Measurements from ENCODE around the gene MS4A4E. TPM values are rescaled to one million over a fixed set of nuclear protein-coding genes. Genes with fewer than 3 reads are reported as not detected.
"Not testable (repeated sequence)": the region's sequence is repeated elsewhere in the genome, so short reads cannot be mapped to it uniquely, and the experiment has no call there.

Gene MS4A4E
- total RNA-seq, 6 experiments from 2014 or later = not detected

GRCh38 chr11:60159868-60160267 is 83.1 kb downstream of the MS4A4E start:
- H3K4me1 Mint-ChIP-seq (ENCODE audit: low read depth) = no peaks in the 10 kb centered on the region

GRCh38 chr11:60159284-60159683 is 83.7 kb downstream of the MS4A4E start:
- no peaks in the 10 kb centered on the region for H3K4me1 Mint-ChIP-seq (ENCODE audit: low read depth)
- H3K4me3 Mint-ChIP-seq = no peak overlapping the region

More at GRCh38 chr11:60159868-60160267, 83.1 kb downstream of the MS4A4E start:
- H3K36me3 Mint-ChIP-seq (ENCODE audit: low read depth) = no peaks in the 10 kb centered on the region
- TF ChIP-seq CTCF (IDR thresholded peaks at IDR 0.05) = no peak
- DNase-seq = no peak
- no peak overlapping the region for H3K4me3 Mint-ChIP-seq
- no peak overlapping the region for H3K27ac Mint-ChIP-seq
- peaks cover 14% of the 10 kb centered on the region for H3K9me3 Mint-ChIP-seq
- H3K27me3 Mint-ChIP-seq (ENCODE audit: insufficient read depth) = no peaks in the 10 kb centered on the region

GRCh38 chr11:60158636-60159035 is 84.3 kb downstream of the MS4A4E start:
- Mint-ChIP-seq H3K27me3 (ENCODE audit: insufficient read depth) (no peaks in the 10 kb centered on the region), H3K4me3 (no peak overlapping the region), H3K36me3 (ENCODE audit: low read depth) (no peaks in the 10 kb centered on the region), H3K4me1 (ENCODE audit: low read depth) (no peaks in the 10 kb centered on the region), H3K27ac (no peak overlapping the region), H3K9me3 (peaks cover 9% of the 10 kb centered on the region)
- no peak for DNase-seq
- no peak for TF ChIP-seq CTCF (IDR thresholded peaks at IDR 0.05)

More at GRCh38 chr11:60159284-60159683, 83.7 kb downstream of the MS4A4E start:
- no peak overlapping the region for H3K27ac Mint-ChIP-seq
- no peak for TF ChIP-seq CTCF (IDR thresholded peaks at IDR 0.05)
- no peak for DNase-seq
- H3K27me3 Mint-ChIP-seq (ENCODE audit: insufficient read depth) = no peaks in the 10 kb centered on the region
- no peaks in the 10 kb centered on the region for H3K36me3 Mint-ChIP-seq (ENCODE audit: low read depth)
- peaks cover 11% of the 10 kb centered on the region for H3K9me3 Mint-ChIP-seq

GRCh38 chr11:60155931-60156330 is 87.0 kb downstream of the MS4A4E start:
- Mint-ChIP-seq H3K27me3 (ENCODE audit: insufficient read depth) (no peaks in the 10 kb centered on the region), H3K4me1 (ENCODE audit: low read depth) (no peaks in the 10 kb centered on the region), H3K9me3 (peaks cover 8% of the 10 kb centered on the region), H3K27ac (no peak overlapping the region), H3K36me3 (ENCODE audit: low read depth) (no peaks in the 10 kb centered on the region), H3K4me3 (no peak overlapping the region)
- DNase-seq = no peak
- no peak for TF ChIP-seq CTCF (IDR thresholded peaks at IDR 0.05)

GRCh38 chr11:60152727-60153126 is 90.2 kb downstream of the MS4A4E start:
- not testable (repeated sequence) for H3K27me3 Mint-ChIP-seq (ENCODE audit: insufficient read depth)

GRCh38 chr11:60150279-60150678 is 92.7 kb downstream of the MS4A4E start:
- H3K27ac Mint-ChIP-seq = no peak overlapping the region
- no peak for DNase-seq
- no peaks in the 10 kb centered on the region for H3K27me3 Mint-ChIP-seq (ENCODE audit: insufficient read depth)
- peaks cover 19% of the 10 kb centered on the region for H3K9me3 Mint-ChIP-seq
- H3K4me3 Mint-ChIP-seq = no peak overlapping the region
- TF ChIP-seq CTCF (IDR thresholded peaks at IDR 0.05) = no peak
- H3K4me1 Mint-ChIP-seq (ENCODE audit: low read depth) = no peaks in the 10 kb centered on the region
- H3K36me3 Mint-ChIP-seq (ENCODE audit: low read depth) = no peaks in the 10 kb centered on the region

More at GRCh38 chr11:60152727-60153126, 90.2 kb downstream of the MS4A4E start:
- H3K27ac Mint-ChIP-seq; H3K36me3 Mint-ChIP-seq (ENCODE audit: low read depth); H3K4me3 Mint-ChIP-seq; H3K9me3 Mint-ChIP-seq; DNase-seq; H3K4me1 Mint-ChIP-seq (ENCODE audit: low read depth): not testable (repeated sequence)

Small RNA genes within 50 kb of the gene (microRNA-seq; reads per million reads assigned to microRNA genes)
- gene MIR6503 = not detected

Other genes starting within 250 kb of the MS4A4E start
- gene OOSP4B, start 226.0 kb downstream of the MS4A4E start, total RNA-seq (2021; fragmentation: NEBNext Ultra II Directional; extraction: Animal tissue kit (Norgen Biotek cat#: 25700)) = not detected
- gene OOSP2, start 202.7 kb downstream of the MS4A4E start, total RNA-seq (2021; fragmentation: NEBNext Ultra II Directional; extraction: Animal tissue kit (Norgen Biotek cat#: 25700)) = not detected
- gene MS4A3, start 186.5 kb downstream of the MS4A4E start, total RNA-seq (2021; fragmentation: NEBNext Ultra II Directional; extraction: Animal tissue kit (Norgen Biotek cat#: 25700)) = not detected
- gene MS4A2, start 154.5 kb downstream of the MS4A4E start, total RNA-seq (2021; fragmentation: NEBNext Ultra II Directional; extraction: Animal tissue kit (Norgen Biotek cat#: 25700)) = not detected
- gene MS4A6A, start 60.1 kb downstream of the MS4A4E start, total RNA-seq (2021; fragmentation: NEBNext Ultra II Directional; extraction: Animal tissue kit (Norgen Biotek cat#: 25700)) = not detected
- not detected for gene MS4A4A, start 37.5 kb upstream of the MS4A4E start, total RNA-seq (2021; fragmentation: NEBNext Ultra II Directional; extraction: Animal tissue kit (Norgen Biotek cat#: 25700))
- gene MS4A6E, start 84.1 kb upstream of the MS4A4E start, total RNA-seq (2021; fragmentation: NEBNext Ultra II Directional; extraction: Animal tissue kit (Norgen Biotek cat#: 25700)) = not detected
- gene MS4A7, start 135.4 kb upstream of the MS4A4E start, total RNA-seq (2021; fragmentation: NEBNext Ultra II Directional; extraction: Animal tissue kit (Norgen Biotek cat#: 25700)) = not detected
- gene MS4A14, start 153.3 kb upstream of the MS4A4E start, total RNA-seq (2021; fragmentation: NEBNext Ultra II Directional; extraction: Animal tissue kit (Norgen Biotek cat#: 25700)) = not detected
- not detected for gene MS4A5, start 186.4 kb upstream of the MS4A4E start, total RNA-seq (2021; fragmentation: NEBNext Ultra II Directional; extraction: Animal tissue kit (Norgen Biotek cat#: 25700))
- gene MS4A1, start 212.7 kb upstream of the MS4A4E start, total RNA-seq (2021; fragmentation: NEBNext Ultra II Directional; extraction: Animal tissue kit (Norgen Biotek cat#: 25700)) = not detected
- under 1 TPM in 1 of 6 experiments, not detected in 5; 0.18 TPM for gene MS4A12, start 249.6 kb upstream of the MS4A4E start, total RNA-seq (2021; fragmentation: NEBNext Ultra II Directional; extraction: Animal tissue kit (Norgen Biotek cat#: 25700))